HEK293T (cell line): ENCODE measurements around the gene PPARGC1A.

Source experiments
- BHLHE40 ChIP-seq: fragments of 450-650 bp; IDR thresholded peaks from 2 replicates; pipeline ENCODE4 v1.6.1; 2016; ENCODE audit warnings: mild to moderate bottlenecking, moderate library complexity, borderline replicate concordance
- FOXA1 ChIP-seq: fragments of 450-650 bp; IDR thresholded peaks from 2 replicates; pipeline ENCODE4 v1.6.1; 2016; ENCODE audit warnings: mild to moderate bottlenecking
- NFRKB ChIP-seq: fragments of 450-650 bp; IDR thresholded peaks from 2 replicates; pipeline ENCODE4 v1.6.1; 2016; ENCODE audit warnings: mild to moderate bottlenecking, moderate library complexity
- SP1 ChIP-seq: fragments of 450-650 bp; IDR thresholded peaks from 2 replicates; pipeline ENCODE4 v1.6.1; 2017
- ZNF384 ChIP-seq: fragments of 450-650 bp; IDR thresholded peaks from 2 replicates; pipeline ENCODE4 v1.6.1; 2016

- TF ChIP-seq NFRKB (no peak), ZNF384 (no peak), SP1 (no peak), BHLHE40 (no peak), FOXA1 (no peak)
Observed at GRCh38 chr4:23768541-23768940, 121.3 kb downstream of the PPARGC1A start.
